Thyroid gland (tissue), 4 donors: ENCODE data around the gene DCAF8L2.

Experiments used
- CTCF ChIP-seq, 6 experiments: fragments of 200-600 bp in 3 of 6; fragments of 450-650 bp in 3 of 6; sonication (generic) in 3 of 6; IDR thresholded peaks; one replicate each; pipeline ENCODE4 v1.5.1; 2016 to 2019; ENCODE audit warnings: antibody characterized with exemption in 6 of 6, mild to moderate bottlenecking in 2 of 6, inconsistent platforms in 1 of 6, moderate library complexity in 1 of 6
- POLR2A ChIP-seq, 2 donors: fragments of 450-650 bp; IDR thresholded peaks; one replicate each; pipeline ENCODE4 v1.6.1; 2017; ENCODE audit warnings: antibody characterized with exemption in 2 of 2, mild to moderate bottlenecking in 2 of 2, moderate library complexity in 1 of 2

DNA sequence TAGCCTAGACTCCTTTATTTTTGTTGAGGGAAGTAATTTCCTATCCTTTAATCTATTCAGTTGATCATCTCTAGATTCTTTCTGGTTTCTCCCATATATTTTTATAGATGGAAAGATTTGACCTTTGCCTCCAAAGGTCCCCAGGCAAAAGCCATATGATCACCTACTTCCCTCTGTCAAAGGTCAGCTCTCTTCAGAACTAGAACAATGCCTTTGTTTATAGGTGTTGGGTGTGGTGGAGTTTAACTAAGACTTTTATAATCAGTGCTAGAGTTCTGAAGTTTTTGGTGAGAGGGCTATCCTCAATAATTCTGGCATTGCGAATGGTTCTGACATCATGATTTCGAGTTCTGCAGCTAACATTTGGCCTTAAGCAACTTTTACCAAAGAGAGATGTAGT is 19.0 kb upstream of the DCAF8L2 start:
- TF ChIP-seq POLR2A (IDR thresholded peaks at IDR 0.05) (no peak), CTCF (IDR thresholded peaks at IDR 0.05) (no peak)
